RWPE1 (cell line): ENCODE measurements around the gene ATP2B2.

Experiments used
- CTCF ChIA-PET: fragments of 350-600 bp; sonication (Branson Sonifier 250); formaldehyde crosslinking; extraction: SDS; loops from one replicate; lab custom pipeline; 2021; lab: Yijun Ruan, JAX
- POLR2A ChIA-PET: fragments of 400-600 bp; formaldehyde crosslinking; extraction: SDS; loops from one replicate; lab custom pipeline; 2020; ENCODE audit warnings: antibody characterized with exemption; ENCODE audit not compliant: low non-redundant PET; lab: Yijun Ruan, JAX
- DNase-seq: peaks from one replicate; pipeline ENCODE4 v3.0.0; 2012; ENCODE audit warnings: low spot score
- H3K27ac ChIP-seq: fragments of 450-650 bp; 2 replicates; pipeline ENCODE4 v1.5.1; 2017
- CTCF ChIP-seq: fragments of 450-650 bp; conservative IDR thresholded peaks from 2 replicates; pipeline ENCODE4 v1.5.1; 2017; ENCODE audit warnings: low read depth, mild to moderate bottlenecking

Gene ATP2B2

GRCh38 chr3:10504171-10505049 is 976 bp downstream of the ATP2B2 start:
- POLR2A ChIA-PET = no interaction called here
- H3K27ac ChIP-seq = no peak overlapping the region
- CTCF ChIA-PET = interaction anchor here (0.6 kb wide), 1 partner anchor 239 kb away, joined by 3 read pairs; no protein-coding TSS in a partner anchor
- no peak for TF ChIP-seq CTCF
- DNase-seq = no peak

- TF ChIP-seq CTCF = no peak
- CTCF ChIA-PET = no interaction called here
Observed at GRCh38 chr3:10503217-10503796, 2.1 kb downstream of the ATP2B2 start.

GRCh38 chr3:10502185-10502880 is 3.1 kb downstream of the ATP2B2 start:
- DNase-seq = no peak
- TF ChIP-seq CTCF = no peak
- H3K27ac ChIP-seq = no peak overlapping the region
- CTCF ChIA-PET = no interaction called here
- POLR2A ChIA-PET = no interaction called here

More at GRCh38 chr3:10503217-10503796, 2.1 kb downstream of the ATP2B2 start:
- POLR2A ChIA-PET = no interaction called here
- no peak for DNase-seq
- no peak overlapping the region for H3K27ac ChIP-seq

- CTCF ChIA-PET = no interaction called here
- no peak for DNase-seq
- TF ChIP-seq CTCF = no peak
- H3K27ac ChIP-seq = no peak overlapping the region
- POLR2A ChIA-PET = no interaction called here
Observed at GRCh38 chr3:10501664-10502052, 3.7 kb downstream of the ATP2B2 start.

GRCh38 chr3:10500717-10501663 is 4.4 kb downstream of the ATP2B2 start:
- DNase-seq = no peak
- ChIA-PET POLR2A (no interaction called here), CTCF (no interaction called here)
- no peak for TF ChIP-seq CTCF
- no peak overlapping the region for H3K27ac ChIP-seq
